Activated T-helper 1 cell treated with anti-CD3 and anti-CD28 coated beads, Interleukin-12 subunit alpha, Interleukin-12 subunit beta, Interleukin-2, Interleukin-4 antibody, amounts not matched to agents 30 ng/mL and 10 ng/mL and 1 ng/mL, durations not matched to agents 14 hours and 24 hours and 36 hours (primary cell): Measurements from ENCODE around the gene PDGFC. TPM values are rescaled to one million over a fixed set of nuclear protein-coding genes. Genes with fewer than 3 reads are reported as not detected.

Experiments used
- DNase-seq: peaks from one replicate; pipeline ENCODE4 v3.0.0; 2021; ENCODE audit warnings: low spot score
- H3K27ac Mint-ChIP-seq: one replicate; pipeline ENCODE4 v1.8.0; 2021; ENCODE audit warnings: mild to moderate bottlenecking, mixed read lengths
- H3K27me3 Mint-ChIP-seq: one replicate; pipeline ENCODE4 v1.8.0; 2022; ENCODE audit warnings: mild to moderate bottlenecking, moderate library complexity, mixed read lengths; ENCODE audit not compliant: insufficient read depth
- H3K36me3 Mint-ChIP-seq: one replicate; pipeline ENCODE4 v1.8.0; 2021; ENCODE audit warnings: low read depth, mixed read lengths
- H3K4me1 Mint-ChIP-seq: one replicate; pipeline ENCODE4 v1.8.0; 2021; ENCODE audit warnings: low read depth, mixed read lengths
- H3K4me3 Mint-ChIP-seq: one replicate; pipeline ENCODE4 v1.8.0; 2021; ENCODE audit warnings: mild to moderate bottlenecking, moderate library complexity, mixed read lengths
- H3K9me3 Mint-ChIP-seq: one replicate; pipeline ENCODE4 v1.8.0; 2021; ENCODE audit warnings: mixed read lengths
- intact Hi-C: fragments of 100-400 bp; cut with micrococcal nuclease; formaldehyde crosslinking; loops from one replicate; pipeline ENCODE4 v1.15.1; 2024
- total RNA-seq: library from RNA; stranded (reverse); gene quantifications from 2 replicates; pipeline ENCODE4 v1.2.3, GENCODE V29; 2022

Gene PDGFC
- total RNA-seq, 1 donor from 2014 or later, result not detected

- Mint-ChIP-seq H3K4me3 (no peak overlapping the region), H3K4me1 (no peaks in the 10 kb centered on the region)
These were observed 15.2 kb downstream of the PDGFC start for GRCh38 chr4:156956359-156956758.

GRCh38 chr4:156954587-156954986 is 17.0 kb downstream of the PDGFC start:
- no peak for DNase-seq
- Mint-ChIP-seq H3K27me3 (peaks cover 1% of the 10 kb centered on the region), H3K4me1 (no peaks in the 10 kb centered on the region), H3K9me3 (no peaks in the 10 kb centered on the region), H3K4me3 (no peak overlapping the region), H3K36me3 (no peaks in the 10 kb centered on the region), H3K27ac (no peak overlapping the region)
- intact Hi-C loops, result no loop called here

More at GRCh38 chr4:156956359-156956758, 15.2 kb downstream of the PDGFC start:
- no peak for DNase-seq
- Mint-ChIP-seq H3K36me3 (no peaks in the 10 kb centered on the region), H3K27ac (no peak overlapping the region), H3K9me3 (no peaks in the 10 kb centered on the region), H3K27me3 (no peaks in the 10 kb centered on the region)
- intact Hi-C loops, result no loop called here

DNA sequence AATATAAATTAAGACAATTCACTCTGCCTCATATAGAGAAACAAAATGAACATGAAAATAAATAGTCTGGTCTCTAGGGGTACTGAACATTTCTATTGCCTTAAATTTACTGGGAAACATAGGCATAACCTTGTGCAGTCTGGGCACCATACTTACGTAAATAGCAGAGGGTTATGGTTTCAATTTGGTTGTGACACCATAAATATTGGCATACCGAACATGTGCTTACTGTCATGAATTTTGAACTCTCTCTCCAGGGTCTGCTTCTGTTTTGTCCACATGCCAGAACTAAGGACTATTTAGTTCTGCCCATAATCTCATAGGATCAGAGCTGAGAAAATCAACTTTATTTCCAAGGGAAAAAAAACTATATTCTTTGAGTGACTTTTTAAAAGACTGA is 17.6 kb downstream of the PDGFC start:
- Mint-ChIP-seq H3K4me3 (no peak overlapping the region), H3K36me3 (no peaks in the 10 kb centered on the region), H3K9me3 (no peaks in the 10 kb centered on the region), H3K4me1 (no peaks in the 10 kb centered on the region), H3K27ac (no peak overlapping the region), H3K27me3 (peaks cover 1% of the 10 kb centered on the region)
- intact Hi-C loops, result no loop called here
- no peak for DNase-seq

- H3K27ac Mint-ChIP-seq, result no peak overlapping the region
- H3K4me1 Mint-ChIP-seq, result no peaks in the 10 kb centered on the region
- H3K4me3 Mint-ChIP-seq, result no peak overlapping the region
- no peaks in the 10 kb centered on the region for H3K36me3 Mint-ChIP-seq
- H3K9me3 Mint-ChIP-seq, result no peaks in the 10 kb centered on the region
- intact Hi-C loops, result no loop called here
- no peak for DNase-seq
- H3K27me3 Mint-ChIP-seq, result peaks cover 1% of the 10 kb centered on the region
These were observed 18.6 kb downstream of the PDGFC start for GRCh38 chr4:156953001-156953400.

GRCh38 chr4:156952078-156952759 is 19.4 kb downstream of the PDGFC start:
- Mint-ChIP-seq H3K27ac (no peak overlapping the region), H3K36me3 (no peaks in the 10 kb centered on the region), H3K27me3 (peaks cover 1% of the 10 kb centered on the region), H3K4me1 (no peaks in the 10 kb centered on the region), H3K9me3 (no peaks in the 10 kb centered on the region), H3K4me3 (no peak overlapping the region)
- no peak for DNase-seq
- intact Hi-C loops, result no loop called here

GRCh38 chr4:156950948-156951347 is 20.7 kb downstream of the PDGFC start:
- Mint-ChIP-seq H3K36me3 (no peaks in the 10 kb centered on the region), H3K4me1 (no peaks in the 10 kb centered on the region), H3K9me3 (no peaks in the 10 kb centered on the region), H3K27ac (no peak overlapping the region), H3K27me3 (peaks cover 1% of the 10 kb centered on the region), H3K4me3 (no peak overlapping the region)
- no peak for DNase-seq
- intact Hi-C loops, result no loop called here

DNA sequence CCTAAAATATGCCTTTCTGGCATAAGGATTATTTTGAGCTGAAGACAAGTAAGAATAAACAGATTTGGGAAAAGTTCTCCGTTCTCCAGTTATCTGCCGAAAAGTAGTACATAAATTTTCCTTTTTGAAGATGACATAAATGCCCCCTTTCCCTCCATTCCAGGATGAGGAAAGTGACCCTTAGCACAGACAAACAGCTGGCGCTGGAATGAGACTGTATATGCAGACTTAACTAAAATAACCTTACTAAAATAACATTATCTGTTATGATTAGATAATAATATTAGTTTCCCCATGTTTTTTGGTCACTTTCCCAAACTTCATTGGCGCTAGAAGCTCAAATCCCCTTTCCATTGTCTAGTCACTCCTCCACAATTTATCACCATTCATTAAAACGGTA is 21.5 kb downstream of the PDGFC start:
- no peaks in the 10 kb centered on the region for H3K36me3 Mint-ChIP-seq
- no peak for DNase-seq
- H3K27me3 Mint-ChIP-seq, result peaks cover 1% of the 10 kb centered on the region
- no peak overlapping the region for H3K27ac Mint-ChIP-seq
- H3K4me1 Mint-ChIP-seq, result no peaks in the 10 kb centered on the region
- intact Hi-C loops, result no loop called here
- H3K9me3 Mint-ChIP-seq, result no peaks in the 10 kb centered on the region
- no peak overlapping the region for H3K4me3 Mint-ChIP-seq

DNA sequence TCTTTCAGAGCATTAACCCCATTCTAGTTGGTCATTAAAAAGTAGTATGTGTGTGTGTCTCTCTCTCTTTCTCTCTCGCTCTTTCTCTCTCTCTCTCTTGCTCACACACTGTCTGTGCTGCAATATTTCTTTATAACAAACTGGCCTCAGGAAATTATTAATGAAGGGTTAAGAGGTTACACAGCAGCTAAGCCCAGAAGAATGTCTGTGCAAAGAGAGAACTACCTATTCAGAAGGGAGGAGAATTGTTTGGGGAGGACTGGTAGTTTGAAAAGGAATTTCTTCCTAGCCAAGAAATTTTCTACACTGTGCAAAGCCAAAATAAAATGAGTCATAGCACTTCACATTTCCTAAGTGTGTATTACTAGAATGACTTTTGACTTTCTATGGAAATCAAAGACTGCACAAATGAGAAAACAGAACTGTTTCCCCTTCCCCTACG is 22.2 kb downstream of the PDGFC start:
- DNase-seq, result no peak
- no peaks in the 10 kb centered on the region for H3K36me3 Mint-ChIP-seq
- H3K4me3 Mint-ChIP-seq, result no peak overlapping the region
- intact Hi-C loops, result no loop called here
- H3K4me1 Mint-ChIP-seq, result no peaks in the 10 kb centered on the region
- no peak overlapping the region for H3K27ac Mint-ChIP-seq
- H3K27me3 Mint-ChIP-seq, result peaks cover 1% of the 10 kb centered on the region
- no peaks in the 10 kb centered on the region for H3K9me3 Mint-ChIP-seq

- H3K27ac Mint-ChIP-seq, result no peak overlapping the region
- peaks cover 1% of the 10 kb centered on the region for H3K27me3 Mint-ChIP-seq
- intact Hi-C loops, result no loop called here
- no peak for DNase-seq
- no peaks in the 10 kb centered on the region for H3K36me3 Mint-ChIP-seq
- no peak overlapping the region for H3K4me3 Mint-ChIP-seq
- no peaks in the 10 kb centered on the region for H3K9me3 Mint-ChIP-seq
- H3K4me1 Mint-ChIP-seq, result no peaks in the 10 kb centered on the region
These were observed 22.9 kb downstream of the PDGFC start for GRCh38 chr4:156948738-156949137.

GRCh38 chr4:156948133-156948532 is 23.5 kb downstream of the PDGFC start:
- Mint-ChIP-seq H3K27ac (no peak overlapping the region), H3K27me3 (peaks cover 1% of the 10 kb centered on the region), H3K4me1 (no peaks in the 10 kb centered on the region), H3K9me3 (no peaks in the 10 kb centered on the region), H3K4me3 (no peak overlapping the region), H3K36me3 (no peaks in the 10 kb centered on the region)
- no peak for DNase-seq
- intact Hi-C loops, result no loop called here

DNA sequence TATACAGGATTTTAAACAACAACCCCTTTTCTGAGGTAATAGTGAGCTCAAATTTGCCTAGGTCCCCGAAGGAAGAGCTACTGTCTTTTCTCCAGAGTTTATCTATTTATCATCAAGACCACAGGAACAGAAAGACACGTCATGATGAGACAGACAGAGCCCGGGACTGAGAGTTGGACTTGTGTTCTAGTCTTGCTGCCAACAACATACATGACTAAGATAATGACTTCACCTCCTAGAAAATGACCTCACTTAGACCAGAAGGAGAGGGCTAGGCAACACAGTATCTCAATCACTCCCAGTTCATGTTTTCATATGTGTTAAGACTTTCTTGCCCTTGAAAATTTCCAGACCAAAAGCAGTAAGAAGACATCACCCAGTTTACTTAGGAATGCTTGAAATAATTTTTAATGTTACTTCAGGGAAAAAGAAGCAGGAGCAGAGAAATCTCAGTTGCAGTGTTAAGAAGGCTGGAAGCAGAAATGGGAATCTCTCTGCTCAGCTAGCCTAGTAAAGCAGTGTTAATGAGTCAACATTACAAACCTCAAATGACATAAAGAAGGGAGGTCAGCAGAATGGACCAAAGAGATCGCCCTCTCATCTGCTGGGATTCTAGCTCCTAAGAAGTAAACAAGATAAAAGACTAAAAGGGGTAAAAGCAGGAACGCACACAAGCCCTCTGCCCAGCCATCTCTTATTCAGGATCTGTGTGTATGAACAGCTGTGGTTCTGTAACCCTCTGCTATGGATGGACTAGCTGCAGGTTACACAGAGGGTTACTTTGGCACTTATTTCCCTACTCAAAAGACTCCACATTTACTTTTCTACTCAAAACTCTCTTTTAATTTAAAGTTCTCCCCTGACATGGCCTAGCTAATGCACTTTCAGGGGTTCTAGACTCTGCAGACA is 24.8 kb downstream of the PDGFC start:
- H3K27ac Mint-ChIP-seq, result no peak overlapping the region
- intact Hi-C loops, result no loop called here
- H3K36me3 Mint-ChIP-seq, result no peaks in the 10 kb centered on the region
- no peaks in the 10 kb centered on the region for H3K9me3 Mint-ChIP-seq
- no peak overlapping the region for H3K4me3 Mint-ChIP-seq
- H3K4me1 Mint-ChIP-seq, result no peaks in the 10 kb centered on the region
- peaks cover 1% of the 10 kb centered on the region for H3K27me3 Mint-ChIP-seq
- DNase-seq, result no peak

DNA sequence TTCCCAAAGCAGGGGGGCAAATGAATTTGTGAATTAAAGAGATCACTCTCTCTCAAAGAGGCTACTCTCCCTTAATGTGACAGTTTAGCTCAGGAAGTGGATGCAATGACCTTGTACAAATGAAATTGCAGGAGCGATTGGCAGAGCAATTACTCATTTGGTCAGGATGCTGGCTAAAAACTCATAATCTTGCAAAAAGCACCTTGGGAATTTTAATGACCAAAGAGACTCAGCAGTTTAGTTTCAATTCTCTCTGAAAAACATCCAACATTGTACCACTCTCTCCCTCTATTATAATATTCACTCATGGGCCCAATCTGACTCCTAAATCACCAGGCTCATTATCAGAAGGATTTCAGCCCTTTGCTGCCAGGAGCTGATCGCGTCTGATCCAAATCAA is 26.1 kb downstream of the PDGFC start:
- no peaks in the 10 kb centered on the region for H3K4me1 Mint-ChIP-seq
- no peaks in the 10 kb centered on the region for H3K9me3 Mint-ChIP-seq
- H3K27ac Mint-ChIP-seq, result no peak overlapping the region
- no peaks in the 10 kb centered on the region for H3K36me3 Mint-ChIP-seq
- H3K27me3 Mint-ChIP-seq, result peaks cover 1% of the 10 kb centered on the region
- DNase-seq, result no peak
- intact Hi-C loops, result no loop called here
- no peak overlapping the region for H3K4me3 Mint-ChIP-seq

- Mint-ChIP-seq H3K4me1 (no peaks in the 10 kb centered on the region), H3K27ac (no peak overlapping the region), H3K9me3 (no peaks in the 10 kb centered on the region), H3K36me3 (no peaks in the 10 kb centered on the region), H3K27me3 (no peaks in the 10 kb centered on the region), H3K4me3 (no peak overlapping the region)
- intact Hi-C loops, result no loop called here
- no peak for DNase-seq
These were observed 28.6 kb downstream of the PDGFC start for GRCh38 chr4:156942991-156943390.
